ENCODE measurements around the gene SCFD2.
"Not testable (repeated sequence)": the region's sequence is repeated elsewhere in the genome, so short reads cannot be mapped to it uniquely, and the experiment has no call there.

The SCFD2 gene

DNA sequence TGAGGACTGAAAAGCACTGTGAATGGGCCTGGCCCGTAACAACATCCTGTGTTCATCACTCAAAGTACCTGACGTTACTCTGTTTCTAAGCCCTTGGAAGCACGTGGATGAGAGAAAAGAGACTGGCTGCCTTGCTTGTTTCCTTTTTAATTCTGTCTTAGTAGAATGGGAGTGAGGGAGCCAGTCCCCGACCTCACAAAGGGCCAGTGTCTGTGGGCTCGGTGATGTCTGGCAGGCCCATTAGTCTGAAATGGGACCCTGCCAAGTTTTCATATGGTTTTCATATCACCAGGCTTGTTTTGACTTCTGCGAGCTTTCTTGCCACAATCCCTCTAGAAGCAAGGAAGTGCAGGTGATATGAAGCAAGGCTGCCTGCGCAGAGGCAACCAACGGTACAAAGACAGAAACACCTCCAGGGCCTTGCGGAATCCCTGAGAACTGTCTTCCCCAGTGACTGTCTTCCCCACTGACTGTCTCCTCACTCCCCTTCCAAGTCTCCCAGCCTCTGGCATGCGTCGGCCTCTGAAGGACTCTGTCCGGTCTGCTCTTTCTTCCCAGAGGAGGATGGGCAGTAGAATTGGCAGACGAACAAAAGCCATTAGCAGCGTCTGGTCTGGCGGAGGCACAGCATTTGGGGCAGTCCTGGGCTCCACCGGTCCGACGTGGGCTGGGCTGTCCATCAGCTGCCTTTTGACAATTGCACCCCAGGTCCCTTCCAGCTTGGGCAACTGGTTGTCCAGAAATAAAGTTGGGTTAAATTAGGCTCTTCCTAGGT, 524.0 kb downstream of the SCFD2 start:
- DNase-seq: no peak

DNA sequence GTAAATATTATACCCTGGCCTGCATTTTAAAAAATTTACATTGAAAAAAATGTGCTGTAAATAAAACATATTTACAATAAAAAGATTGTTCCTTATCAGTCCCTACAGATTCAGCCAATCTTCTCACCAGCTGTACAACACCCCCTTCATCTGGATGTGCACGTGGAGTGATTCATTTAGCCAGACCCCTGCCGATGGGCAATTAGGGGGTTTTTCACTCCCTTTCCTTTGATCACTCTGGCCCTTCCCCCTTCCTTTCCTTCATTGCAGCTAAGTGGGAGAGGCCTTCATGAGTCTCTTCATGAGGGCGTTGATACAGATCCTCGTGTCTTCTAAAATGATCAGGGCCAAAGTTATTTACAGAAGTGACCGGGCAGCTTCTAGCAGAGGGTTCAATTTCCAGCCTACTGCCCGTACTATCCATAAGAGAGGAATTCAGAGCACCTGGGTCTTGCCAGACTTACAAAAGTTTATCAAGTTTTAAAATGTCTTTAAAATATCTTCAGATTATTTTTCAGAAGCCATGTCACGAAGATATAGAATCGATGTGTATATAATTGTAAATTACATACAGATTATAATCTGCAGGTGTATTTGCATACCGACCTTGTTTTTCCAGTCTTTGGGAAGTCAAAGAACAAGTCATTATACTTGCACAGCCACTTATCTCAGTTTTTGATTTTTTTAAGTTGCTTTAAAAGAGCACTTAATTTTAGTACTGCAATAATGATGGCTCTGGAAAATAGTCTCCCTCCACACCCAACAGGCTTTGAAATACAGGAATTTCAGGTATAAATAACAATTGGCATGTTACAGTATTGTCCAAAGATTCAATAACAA, 525.1 kb downstream of the SCFD2 start:
- DNase-seq: no peak

DNA sequence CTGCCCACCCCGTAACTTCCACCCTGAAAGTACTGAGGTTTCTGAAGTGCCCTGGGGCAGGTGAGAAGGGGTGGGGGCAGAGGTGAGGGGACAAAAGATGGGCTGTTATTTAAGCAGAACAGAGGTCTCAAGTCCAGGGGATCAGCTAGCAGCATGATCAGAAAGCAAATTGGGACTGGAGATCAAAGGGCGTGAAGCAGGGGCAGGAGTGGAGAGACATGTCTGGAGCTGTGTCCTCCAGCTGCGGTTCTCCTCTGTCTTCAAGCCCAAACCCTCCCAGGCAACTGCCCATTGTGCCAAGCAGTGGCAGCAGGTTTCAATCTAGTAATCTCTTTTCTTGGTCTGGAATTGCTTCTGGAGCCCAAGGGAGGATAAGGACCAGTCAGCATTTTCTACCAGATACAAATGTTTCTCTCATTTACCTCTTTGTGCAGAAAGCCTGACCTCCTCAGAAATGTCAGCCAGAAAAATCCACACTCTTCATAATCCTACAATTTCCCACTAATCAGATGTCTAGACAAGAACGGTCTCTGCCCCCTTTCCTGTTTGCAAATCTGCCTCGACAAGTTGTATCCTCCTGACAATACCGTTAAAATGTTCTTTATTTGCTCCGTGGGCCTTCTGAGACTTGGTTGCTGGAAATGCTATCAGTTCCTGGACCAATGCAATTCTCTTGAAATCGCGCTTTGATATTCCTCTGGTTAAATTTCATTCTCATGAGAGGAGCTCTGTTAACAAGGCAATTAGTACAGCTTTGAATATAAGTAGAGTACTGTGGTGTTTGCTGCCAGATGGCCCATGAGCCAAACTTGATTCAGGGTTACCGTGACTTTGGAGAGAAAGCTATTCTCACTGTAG, 526.9 kb downstream of the SCFD2 start:
- no peak for DNase-seq

DNA sequence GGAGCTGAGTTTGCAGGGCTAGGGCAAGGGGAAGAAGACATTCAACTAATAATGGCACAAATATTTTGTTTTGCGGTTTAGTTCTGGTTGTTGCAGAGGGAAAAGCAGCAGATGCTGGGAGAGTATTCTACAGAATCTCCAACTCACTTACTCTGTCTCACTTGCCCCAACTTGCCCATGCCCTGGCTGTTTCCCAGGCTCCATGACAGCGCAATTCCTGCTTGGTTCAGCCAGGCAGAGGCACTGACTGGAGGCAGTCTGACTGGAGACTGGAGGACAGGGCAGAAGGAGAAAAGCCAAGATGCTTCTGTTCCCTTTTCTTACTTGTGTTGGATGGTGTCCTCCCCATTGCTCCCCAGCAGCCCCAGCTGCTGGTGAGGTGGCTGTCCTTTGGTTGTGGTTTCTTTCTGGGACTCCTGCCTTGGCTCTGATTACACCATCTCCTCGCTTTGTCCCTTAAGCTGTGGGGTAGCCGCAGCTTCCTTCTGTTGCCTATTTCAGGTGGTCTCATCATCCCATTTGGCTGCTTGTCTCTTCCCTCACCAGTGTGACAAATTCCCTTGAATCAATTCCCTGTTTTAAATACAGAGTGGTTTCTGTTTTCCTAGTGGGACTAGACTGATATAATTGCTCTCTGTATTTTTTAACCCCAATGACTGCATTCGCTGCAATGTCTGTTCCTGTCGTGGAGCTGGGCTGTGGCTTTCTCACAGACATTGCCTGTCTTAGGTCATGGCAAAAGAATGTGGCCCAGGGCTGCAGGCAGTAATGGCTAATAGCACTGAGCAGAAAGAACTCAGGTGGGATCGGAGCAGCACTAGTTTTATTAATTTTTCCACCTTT, 527.9 kb downstream of the SCFD2 start:
- no peak for DNase-seq

DNA sequence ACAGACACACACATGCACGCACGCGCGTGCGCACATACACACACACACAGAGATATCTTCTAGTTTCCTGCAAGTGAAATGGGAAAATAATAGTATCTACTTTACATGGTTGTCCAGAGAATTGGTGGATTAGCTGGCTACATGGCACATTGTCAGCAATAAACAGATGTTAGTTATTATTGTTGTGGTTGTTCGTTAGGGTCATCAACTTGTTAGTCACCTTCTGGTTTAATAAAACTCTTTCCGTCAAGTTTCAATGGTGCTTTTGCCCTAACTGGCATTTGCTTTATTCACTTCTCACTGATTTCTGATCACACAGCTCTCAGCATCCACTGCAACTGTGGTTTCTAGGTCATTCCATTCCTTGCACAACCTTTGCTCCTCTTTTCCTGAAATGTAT, 529.2 kb downstream of the SCFD2 start:
- no peak for DNase-seq

DNA sequence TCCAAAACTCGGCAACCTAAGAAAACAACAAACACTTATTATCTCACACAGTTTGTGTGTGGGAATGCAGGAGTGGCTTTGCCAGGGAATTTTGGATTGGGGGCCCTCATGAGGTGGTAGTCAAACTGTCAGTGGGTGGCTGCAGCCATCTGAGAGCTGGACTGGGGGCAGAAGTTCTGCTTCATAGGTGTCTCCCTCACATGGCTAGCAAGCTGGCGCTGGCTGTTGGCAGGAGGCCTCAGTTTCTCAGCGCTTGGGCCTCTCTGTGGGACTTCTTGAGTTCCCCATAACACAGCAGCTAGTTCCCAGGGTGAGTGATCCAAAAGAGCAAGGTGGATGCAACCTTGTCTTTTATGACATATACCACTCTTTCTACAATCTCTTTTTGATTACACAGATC, 529.7 kb downstream of the SCFD2 start:
- no peak for DNase-seq

DNA sequence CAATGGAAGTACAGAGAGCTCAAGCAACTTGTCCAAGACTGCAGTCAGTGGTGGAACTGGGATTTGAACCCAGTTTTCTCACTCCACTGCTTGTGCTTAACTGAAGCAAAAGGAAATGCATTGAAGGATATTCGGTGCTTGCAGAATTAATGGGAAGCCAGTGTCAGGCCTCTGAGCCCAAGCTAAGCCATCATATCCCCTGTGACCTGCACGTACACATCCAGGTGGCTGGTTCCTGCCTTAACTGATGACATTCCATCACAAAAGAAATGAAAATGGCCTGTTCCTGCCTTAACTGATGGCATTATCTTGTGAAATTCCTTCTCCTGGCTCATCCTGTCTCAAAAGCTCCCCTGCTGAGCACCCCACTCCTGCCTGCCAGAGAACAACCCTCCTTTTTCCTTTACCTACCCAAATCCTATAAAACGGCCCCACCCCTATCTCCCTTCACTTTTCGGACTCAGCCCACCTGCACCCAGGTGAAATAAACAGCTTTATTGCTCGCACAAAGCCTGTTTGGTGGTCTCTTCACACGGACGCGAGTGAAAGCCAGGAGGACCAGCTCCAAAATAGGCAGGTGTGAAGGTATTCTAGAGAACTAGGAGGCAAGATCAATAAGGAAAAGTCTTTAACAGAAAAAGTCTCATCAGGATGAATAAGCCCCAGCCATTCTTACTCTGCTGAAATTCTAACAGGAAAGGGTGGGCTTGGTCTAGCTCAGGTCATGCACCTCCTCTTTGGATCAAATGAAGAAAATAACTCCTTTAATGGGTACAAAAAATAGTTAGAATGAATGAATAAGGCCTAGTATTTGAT, 531.0 kb downstream of the SCFD2 start:
- DNase-seq: not testable (repeated sequence)

DNA sequence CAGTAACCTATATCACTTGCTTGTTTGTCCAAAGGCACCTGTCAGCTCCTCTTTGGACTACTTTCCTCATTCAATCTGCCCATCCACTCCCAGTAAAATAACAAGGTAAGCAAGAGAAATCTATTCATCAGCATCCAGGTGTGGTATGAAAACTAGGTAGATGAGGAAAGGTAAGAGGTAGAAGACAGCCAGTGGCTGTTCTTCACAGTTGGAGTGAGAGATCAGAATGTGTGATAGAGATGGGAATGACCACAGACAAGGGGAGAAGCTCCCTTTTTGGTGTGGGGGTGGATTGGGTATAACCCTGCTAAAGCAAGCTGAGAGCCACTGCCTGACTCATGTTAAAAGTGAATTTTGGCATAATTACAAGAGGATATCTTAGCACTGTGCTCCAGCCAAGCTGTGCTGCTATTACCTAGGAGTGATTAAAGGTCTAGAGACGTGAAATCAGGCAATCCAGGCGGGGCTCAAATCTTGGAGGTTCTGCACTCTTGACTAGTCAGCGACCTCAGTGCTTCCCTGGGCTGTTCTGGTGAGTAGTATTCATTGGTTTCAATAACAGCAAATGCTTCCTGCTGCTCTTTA, 531.8 kb downstream of the SCFD2 start:
- no peak for DNase-seq

DNA sequence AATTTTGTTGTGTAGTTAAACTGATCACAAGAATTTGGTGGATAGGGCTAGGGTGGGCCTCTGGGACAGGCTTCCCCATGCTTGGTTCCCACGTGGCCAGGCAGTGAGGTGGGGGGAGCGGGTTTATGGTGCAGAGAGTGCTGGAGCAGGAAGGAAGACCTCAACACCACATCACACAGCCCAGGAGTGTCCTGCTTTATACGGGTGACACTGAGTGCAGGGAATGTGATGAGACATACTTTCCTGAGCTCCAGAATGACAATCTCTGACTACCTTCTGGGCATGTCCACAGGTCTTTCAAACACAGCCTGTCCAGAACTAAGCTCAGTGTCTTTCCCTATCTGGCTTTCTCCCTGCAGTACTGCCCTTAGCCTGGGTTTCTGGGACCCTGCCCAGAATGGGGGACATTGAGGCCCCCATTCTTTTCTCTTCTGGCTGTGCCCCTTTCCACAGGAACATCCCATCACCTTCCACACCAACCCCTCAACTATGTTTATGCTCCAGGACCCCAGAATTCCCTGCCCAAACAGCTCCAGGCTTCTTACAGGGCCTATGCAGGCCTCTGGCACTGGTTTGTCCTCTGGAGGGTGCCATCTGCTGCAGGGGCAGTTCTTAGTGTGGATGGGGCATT, 540.3 kb downstream of the SCFD2 start:
- no peak for DNase-seq

DNA sequence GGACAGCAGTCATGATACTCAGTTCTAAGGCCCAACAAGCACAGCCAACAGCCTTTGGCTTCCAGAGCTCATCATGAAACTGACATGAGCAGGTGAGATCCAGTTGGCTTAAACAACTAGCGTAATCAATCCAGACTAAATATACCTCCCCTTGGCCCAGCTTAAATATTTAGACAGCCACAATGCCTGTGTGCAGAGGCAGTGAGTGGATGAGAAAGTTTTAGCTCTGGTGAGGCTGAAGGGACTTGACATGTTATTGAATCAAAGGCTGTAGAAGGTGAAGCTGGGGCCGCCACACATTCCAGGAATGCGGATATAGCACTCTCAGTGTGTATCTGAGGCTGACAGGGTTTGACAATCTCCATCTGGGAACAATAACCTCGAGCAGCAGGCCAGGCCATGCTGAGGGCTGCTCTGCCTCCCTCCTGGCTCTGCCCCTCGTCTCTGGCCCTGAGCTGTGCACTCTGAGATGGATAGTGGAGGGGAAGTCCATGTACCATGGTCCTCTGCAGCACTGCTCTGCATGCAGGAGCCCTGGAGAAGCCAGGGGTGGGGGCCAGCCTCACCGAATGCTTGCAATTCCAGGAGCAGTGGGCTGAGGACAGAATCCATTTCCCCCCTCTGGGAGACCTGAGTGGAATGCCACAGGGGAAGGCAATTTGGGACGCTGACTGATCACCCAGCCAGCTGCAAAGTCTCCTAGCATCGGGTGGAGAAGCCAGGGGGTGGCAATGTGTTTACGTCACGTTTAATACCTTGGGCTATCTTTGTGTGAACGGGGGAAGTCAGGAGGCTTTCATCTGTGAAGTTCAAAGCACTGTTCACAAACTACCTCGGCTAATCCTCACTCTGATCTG, 541.0 kb downstream of the SCFD2 start:
- DNase-seq: no peak

DNA sequence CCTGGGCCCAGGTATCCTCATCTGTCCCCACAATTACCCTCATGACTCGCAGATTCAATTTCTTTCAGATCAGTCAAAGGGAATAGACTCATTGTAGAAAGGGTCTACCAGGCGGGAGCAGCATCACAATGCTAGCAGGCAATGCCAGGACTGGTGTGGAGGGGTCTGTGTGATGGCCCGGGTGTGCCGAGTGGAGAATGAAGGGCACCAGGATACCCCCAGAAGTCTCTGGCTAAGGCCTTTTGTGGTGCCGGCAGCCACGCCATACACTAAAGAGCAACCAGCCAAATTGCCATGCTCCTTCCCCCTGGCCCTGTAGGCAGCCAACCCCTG, 541.6 kb downstream of the SCFD2 start:
- no peak for DNase-seq

DNA sequence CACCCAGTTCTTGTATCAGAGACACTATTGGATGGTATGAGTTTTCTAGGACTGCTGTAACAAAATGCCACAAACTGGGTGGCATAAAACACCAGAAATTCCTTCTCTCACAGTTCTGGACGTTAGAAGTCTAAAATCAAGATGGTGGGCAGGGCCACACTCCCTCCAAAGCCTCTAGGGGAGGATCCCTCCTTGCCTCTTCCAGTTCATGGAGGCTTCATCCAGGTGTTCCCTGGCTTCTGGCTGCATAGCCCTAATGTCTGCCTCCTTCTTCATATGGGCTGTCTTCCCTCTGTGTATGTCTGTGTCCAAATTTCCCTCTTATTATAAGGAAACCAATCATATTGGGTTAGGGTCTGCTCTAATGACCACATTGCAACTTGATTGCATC, 542.2 kb downstream of the SCFD2 start:
- no peak for DNase-seq

All from suppressor macrophage treated with lipopolysaccharide for 1 hour (primary cell).